ENCODE results near the gene KRT34. TPM values are rescaled to one million over a fixed set of nuclear protein-coding genes. Genes with fewer than 3 reads are reported as not detected.

KRT34 gene
- polyA plus RNA-seq, 1 donor from 2014 or later, result not detected

DNA sequence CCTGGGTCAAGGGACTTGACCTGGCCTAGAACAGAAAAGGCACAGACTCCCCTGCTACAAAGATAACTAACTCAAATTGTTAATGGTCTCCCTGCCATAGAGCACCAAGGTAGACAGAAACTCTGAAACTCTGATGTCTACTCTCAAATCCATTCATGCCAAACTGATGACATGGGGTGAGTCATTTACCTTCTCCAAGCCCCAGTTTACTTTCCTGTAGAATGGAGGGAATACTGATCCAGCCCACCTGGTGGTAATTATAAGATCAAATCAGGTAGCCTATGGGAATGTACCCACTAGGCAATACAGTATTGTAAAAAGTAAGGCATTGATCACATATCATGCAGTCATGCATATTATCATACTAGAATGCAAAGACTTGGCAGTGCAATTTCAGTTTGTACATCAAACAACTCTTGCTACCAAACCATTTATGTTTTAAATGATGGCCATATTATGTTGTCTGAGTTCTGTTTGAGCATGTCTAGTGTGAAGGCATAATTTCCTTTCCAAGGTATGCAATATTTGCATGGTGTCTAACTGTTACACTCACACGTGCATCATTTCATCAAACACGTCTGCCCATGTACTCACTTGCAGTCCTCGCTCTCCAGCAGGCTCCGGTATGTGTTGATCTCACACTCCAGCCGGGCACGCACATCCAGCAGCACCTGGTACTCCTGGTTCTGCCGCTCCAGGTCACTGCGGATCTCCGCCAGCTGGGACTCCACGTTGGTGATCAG is 12.3 kb upstream of the KRT34 start:
- TF ChIP-seq MXI1 (conservative IDR thresholded peaks at IDR 0.05; ENCODE audit: poor library complexity, severe bottlenecking) (no peak), TAF1 (IDR thresholded peaks at IDR 0.05; ENCODE audit: low read depth) (no peak)
- TF ChIP-seq, protein P1, sequence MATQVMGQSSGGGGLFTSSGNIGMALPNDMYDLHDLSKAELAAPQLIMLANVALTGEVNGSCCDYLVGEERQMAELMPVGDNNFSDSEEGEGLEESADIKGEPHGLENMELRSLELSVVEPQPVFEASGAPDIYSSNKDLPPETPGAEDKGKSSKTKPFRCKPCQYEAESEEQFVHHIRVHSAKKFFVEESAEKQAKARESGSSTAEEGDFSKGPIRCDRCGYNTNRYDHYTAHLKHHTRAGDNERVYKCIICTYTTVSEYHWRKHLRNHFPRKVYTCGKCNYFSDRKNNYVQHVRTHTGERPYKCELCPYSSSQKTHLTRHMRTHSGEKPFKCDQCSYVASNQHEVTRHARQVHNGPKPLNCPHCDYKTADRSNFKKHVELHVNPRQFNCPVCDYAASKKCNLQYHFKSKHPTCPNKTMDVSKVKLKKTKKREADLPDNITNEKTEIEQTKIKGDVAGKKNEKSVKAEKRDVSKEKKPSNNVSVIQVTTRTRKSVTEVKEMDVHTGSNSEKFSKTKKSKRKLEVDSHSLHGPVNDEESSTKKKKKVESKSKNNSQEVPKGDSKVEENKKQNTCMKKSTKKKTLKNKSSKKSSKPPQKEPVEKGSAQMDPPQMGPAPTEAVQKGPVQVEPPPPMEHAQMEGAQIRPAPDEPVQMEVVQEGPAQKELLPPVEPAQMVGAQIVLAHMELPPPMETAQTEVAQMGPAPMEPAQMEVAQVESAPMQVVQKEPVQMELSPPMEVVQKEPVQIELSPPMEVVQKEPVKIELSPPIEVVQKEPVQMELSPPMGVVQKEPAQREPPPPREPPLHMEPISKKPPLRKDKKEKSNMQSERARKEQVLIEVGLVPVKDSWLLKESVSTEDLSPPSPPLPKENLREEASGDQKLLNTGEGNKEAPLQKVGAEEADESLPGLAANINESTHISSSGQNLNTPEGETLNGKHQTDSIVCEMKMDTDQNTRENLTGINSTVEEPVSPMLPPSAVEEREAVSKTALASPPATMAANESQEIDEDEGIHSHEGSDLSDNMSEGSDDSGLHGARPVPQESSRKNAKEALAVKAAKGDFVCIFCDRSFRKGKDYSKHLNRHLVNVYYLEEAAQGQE (IDR thresholded peaks at IDR 0.05; ENCODE audit: borderline replicate concordance), result no peak
- Histone ChIP-seq H3K4me3 (ENCODE audit: low read length) (no peak overlapping the region), H3K9me3 (ENCODE audit: low read length) (no peaks in the 10 kb centered on the region)

GRCh38 chr17:41393826-41394225 is 11.7 kb upstream of the KRT34 start:
- H3F3A ChIP-seq (ENCODE audit: insufficient read depth, low read length, poor library complexity, severe bottlenecking), result no peaks in the 10 kb centered on the region
- no peaks in the 10 kb centered on the region for H3K9me3 ChIP-seq (ENCODE audit: low read length)
- no peaks in the 10 kb centered on the region for H3K79me2 ChIP-seq (replicated peaks; ENCODE audit: insufficient read depth, low read length)
- H3K4me3 ChIP-seq (ENCODE audit: low read length), result no peak overlapping the region
- H3K36me3 ChIP-seq (ENCODE audit: insufficient read depth, low read length), result no peaks in the 10 kb centered on the region
- no peaks in the 10 kb centered on the region for H4K20me1 ChIP-seq (ENCODE audit: insufficient read depth)
- TF ChIP-seq MXI1 (conservative IDR thresholded peaks at IDR 0.05; ENCODE audit: poor library complexity, severe bottlenecking) (no peak), EZH2 (IDR thresholded peaks at IDR 0.05; ENCODE audit: borderline replicate concordance, insufficient read depth, low read length, poor library complexity, severe bottlenecking) (no peak), SMC3 (conservative IDR thresholded peaks at IDR 0.05; ENCODE audit: poor library complexity) (no peak), RAD21 (conservative IDR thresholded peaks at IDR 0.05) (no peak), POLR2AphosphoS5 (IDR thresholded peaks at IDR 0.05) (no peak), TAF1 (IDR thresholded peaks at IDR 0.05; ENCODE audit: low read depth) (no peak), EP300 (conservative IDR thresholded peaks at IDR 0.05; ENCODE audit: poor library complexity, severe bottlenecking) (no peak)
- TF ChIP-seq, protein P2, sequence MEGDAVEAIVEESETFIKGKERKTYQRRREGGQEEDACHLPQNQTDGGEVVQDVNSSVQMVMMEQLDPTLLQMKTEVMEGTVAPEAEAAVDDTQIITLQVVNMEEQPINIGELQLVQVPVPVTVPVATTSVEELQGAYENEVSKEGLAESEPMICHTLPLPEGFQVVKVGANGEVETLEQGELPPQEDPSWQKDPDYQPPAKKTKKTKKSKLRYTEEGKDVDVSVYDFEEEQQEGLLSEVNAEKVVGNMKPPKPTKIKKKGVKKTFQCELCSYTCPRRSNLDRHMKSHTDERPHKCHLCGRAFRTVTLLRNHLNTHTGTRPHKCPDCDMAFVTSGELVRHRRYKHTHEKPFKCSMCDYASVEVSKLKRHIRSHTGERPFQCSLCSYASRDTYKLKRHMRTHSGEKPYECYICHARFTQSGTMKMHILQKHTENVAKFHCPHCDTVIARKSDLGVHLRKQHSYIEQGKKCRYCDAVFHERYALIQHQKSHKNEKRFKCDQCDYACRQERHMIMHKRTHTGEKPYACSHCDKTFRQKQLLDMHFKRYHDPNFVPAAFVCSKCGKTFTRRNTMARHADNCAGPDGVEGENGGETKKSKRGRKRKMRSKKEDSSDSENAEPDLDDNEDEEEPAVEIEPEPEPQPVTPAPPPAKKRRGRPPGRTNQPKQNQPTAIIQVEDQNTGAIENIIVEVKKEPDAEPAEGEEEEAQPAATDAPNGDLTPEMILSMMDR (IDR thresholded peaks at IDR 0.05; ENCODE audit: poor library complexity, severe bottlenecking), result no peak
- TF ChIP-seq, protein P1 (IDR thresholded peaks at IDR 0.05; ENCODE audit: borderline replicate concordance), result no peak
- H3K27me3 ChIP-seq (ENCODE audit: insufficient read depth, low read depth, low read length), result no peaks in the 10 kb centered on the region
- H3K9ac ChIP-seq (ENCODE audit: low read length), result no peak overlapping the region
- no peak overlapping the region for H3K4me2 ChIP-seq (ENCODE audit: low read length)
- H3K27ac ChIP-seq (ENCODE audit: low read length), result no peak overlapping the region
- no peak overlapping the region for H2AFZ ChIP-seq (ENCODE audit: low read depth, low read length)
- H3K9me2 ChIP-seq (ENCODE audit: insufficient read depth, low read length), result no peaks in the 10 kb centered on the region

More for the DNA sequence above, 12.3 kb upstream of the KRT34 start:
- Histone ChIP-seq H3K9me2 (ENCODE audit: insufficient read depth, low read length) (no peaks in the 10 kb centered on the region), H3K27me3 (ENCODE audit: insufficient read depth, low read depth, low read length) (no peaks in the 10 kb centered on the region), H3F3A (ENCODE audit: insufficient read depth, low read length, poor library complexity, severe bottlenecking) (no peaks in the 10 kb centered on the region), H3K4me2 (ENCODE audit: low read length) (no peak overlapping the region), H3K27ac (ENCODE audit: low read length) (no peak overlapping the region), H3K79me2 (replicated peaks; ENCODE audit: insufficient read depth, low read length) (no peaks in the 10 kb centered on the region), H3K36me3 (ENCODE audit: insufficient read depth, low read length) (no peaks in the 10 kb centered on the region), H3K9ac (ENCODE audit: low read length) (no peak overlapping the region), H2AFZ (ENCODE audit: low read depth, low read length) (no peak overlapping the region), H4K20me1 (ENCODE audit: insufficient read depth) (no peaks in the 10 kb centered on the region)
